ENCODE measurements around the gene ZNF74.
"Not testable (repeated sequence)": the region's sequence is repeated elsewhere in the genome, so short reads cannot be mapped to it uniquely, and the experiment has no call there.

ZNF74 gene

GRCh38 chr22:20389288-20389687, 4.7 kb upstream of the ZNF74 start:
- TF ChIP-seq JUND (IDR thresholded peaks at IDR 0.05; ENCODE audit: low read depth): no peak
- DNase-seq (ENCODE audit: low read depth in 1 of 2, low spot score in 1 of 2): no peak
- in situ Hi-C loops (cut with HindIII; ENCODE audit: low pct_unique_long_range_greater_than_20kb, low sequenced_read_pairs): no loop called here

- TF ChIP-seq JUND (IDR thresholded peaks at IDR 0.05; ENCODE audit: low read depth): no peak
- no peak for DNase-seq (ENCODE audit: low read depth in 1 of 2, low spot score in 1 of 2)
- in situ Hi-C loops (cut with HindIII; ENCODE audit: low pct_unique_long_range_greater_than_20kb, low sequenced_read_pairs): no loop called here
Observed at GRCh38 chr22:20390394-20390907, 3.5 kb upstream of the ZNF74 start.

- no peak for TF ChIP-seq JUND (IDR thresholded peaks at IDR 0.05; ENCODE audit: low read depth)
- in situ Hi-C loops (cut with HindIII; ENCODE audit: low pct_unique_long_range_greater_than_20kb, low sequenced_read_pairs): no loop called here
- no peak for DNase-seq (ENCODE audit: low read depth in 1 of 2, low spot score in 1 of 2)
Observed at GRCh38 chr22:20391222-20391621, 2.7 kb upstream of the ZNF74 start.

GRCh38 chr22:20392365-20392881, 1.5 kb upstream of the ZNF74 start:
- DNase-seq (ENCODE audit: low read depth in 1 of 2, low spot score in 1 of 2); in situ Hi-C loops (cut with HindIII; ENCODE audit: low pct_unique_long_range_greater_than_20kb, low sequenced_read_pairs): not testable (repeated sequence)

GRCh38 chr22:20392983-20393704, 807 bp upstream of the ZNF74 start:
- in situ Hi-C loops (cut with HindIII; ENCODE audit: low pct_unique_long_range_greater_than_20kb, low sequenced_read_pairs): no loop called here
- TF ChIP-seq JUND (IDR thresholded peaks at IDR 0.05; ENCODE audit: low read depth): no peak
- DNase-seq (ENCODE audit: low read depth in 1 of 2, low spot score in 1 of 2): no peak

- in situ Hi-C loops (cut with HindIII; ENCODE audit: low pct_unique_long_range_greater_than_20kb, low sequenced_read_pairs): no loop called here
- TF ChIP-seq JUND (IDR thresholded peaks at IDR 0.05; ENCODE audit: low read depth): no peak
- no peak for DNase-seq (ENCODE audit: low read depth in 1 of 2, low spot score in 1 of 2)
Observed at GRCh38 chr22:20395181-20395906, 1.4 kb downstream of the ZNF74 start.

- in situ Hi-C loops (cut with HindIII; ENCODE audit: low pct_unique_long_range_greater_than_20kb, low sequenced_read_pairs): no loop called here
- TF ChIP-seq JUND (IDR thresholded peaks at IDR 0.05; ENCODE audit: low read depth): no peak
- DNase-seq (ENCODE audit: low read depth in 1 of 2, low spot score in 1 of 2): no peak
Observed at GRCh38 chr22:20395907-20396287, 1.9 kb downstream of the ZNF74 start.

- TF ChIP-seq JUND (IDR thresholded peaks at IDR 0.05; ENCODE audit: low read depth): no peak
- in situ Hi-C loops (cut with HindIII; ENCODE audit: low pct_unique_long_range_greater_than_20kb, low sequenced_read_pairs): no loop called here
- no peak for DNase-seq (ENCODE audit: low read depth in 1 of 2, low spot score in 1 of 2)
Observed at GRCh38 chr22:20396639-20397038, 2.7 kb downstream of the ZNF74 start.

GRCh38 chr22:20397498-20397897, 3.5 kb downstream of the ZNF74 start:
- in situ Hi-C loops (cut with HindIII; ENCODE audit: low pct_unique_long_range_greater_than_20kb, low sequenced_read_pairs): no loop called here

GRCh38 chr22:20398420-20398819, 4.5 kb downstream of the ZNF74 start:
- no peak for TF ChIP-seq JUND (IDR thresholded peaks at IDR 0.05; ENCODE audit: low read depth)
- in situ Hi-C loops (cut with HindIII; ENCODE audit: low pct_unique_long_range_greater_than_20kb, low sequenced_read_pairs): no loop called here
- no peak for DNase-seq (ENCODE audit: low read depth in 1 of 2, low spot score in 1 of 2)

More at GRCh38 chr22:20397498-20397897, 3.5 kb downstream of the ZNF74 start:
- no peak for TF ChIP-seq JUND (IDR thresholded peaks at IDR 0.05; ENCODE audit: low read depth)
- DNase-seq (ENCODE audit: low read depth in 1 of 2, low spot score in 1 of 2): no peak

- no peak for TF ChIP-seq JUND (IDR thresholded peaks at IDR 0.05; ENCODE audit: low read depth)
- in situ Hi-C loops (cut with HindIII; ENCODE audit: low pct_unique_long_range_greater_than_20kb, low sequenced_read_pairs): no loop called here
- DNase-seq (ENCODE audit: low read depth in 1 of 2, low spot score in 1 of 2): no peak
Observed at GRCh38 chr22:20399866-20400605, 6.1 kb downstream of the ZNF74 start.

GRCh38 chr22:20400606-20401375, 6.8 kb downstream of the ZNF74 start:
- DNase-seq (ENCODE audit: low read depth in 1 of 2, low spot score in 1 of 2): no peak
- in situ Hi-C loops (cut with HindIII; ENCODE audit: low pct_unique_long_range_greater_than_20kb, low sequenced_read_pairs): no loop called here
- no peak for TF ChIP-seq JUND (IDR thresholded peaks at IDR 0.05; ENCODE audit: low read depth)
